Astrocyte of the cerebellum (primary cell): ENCODE measurements around the gene MSANTD3.

Experiments
- DNase-seq: peaks from one replicate; pipeline ENCODE4 v3.0.0-alpha.2; 2011; ENCODE audit warnings: low read depth
- H3K4me3 ChIP-seq: 2 replicates; pipeline ENCODE4 v1.5.1; 2011; ENCODE audit warnings: mild to moderate bottlenecking, low read depth, low read length, moderate library complexity
- in situ Hi-C: cut with HindIII; loops from 2 replicates; pipeline ENCODE4 v1.10.0; 2017; ENCODE audit warnings: low sequenced_read_pairs
- TF ChIP-seq, protein P1 (sequence below): IDR thresholded peaks from 2 replicates; pipeline ENCODE4 v1.5.1; 2012; ENCODE audit warnings: low read length, low read depth, moderate library complexity, mild to moderate bottlenecking; ENCODE audit errors: missing control alignments

Gene MSANTD3

DNA sequence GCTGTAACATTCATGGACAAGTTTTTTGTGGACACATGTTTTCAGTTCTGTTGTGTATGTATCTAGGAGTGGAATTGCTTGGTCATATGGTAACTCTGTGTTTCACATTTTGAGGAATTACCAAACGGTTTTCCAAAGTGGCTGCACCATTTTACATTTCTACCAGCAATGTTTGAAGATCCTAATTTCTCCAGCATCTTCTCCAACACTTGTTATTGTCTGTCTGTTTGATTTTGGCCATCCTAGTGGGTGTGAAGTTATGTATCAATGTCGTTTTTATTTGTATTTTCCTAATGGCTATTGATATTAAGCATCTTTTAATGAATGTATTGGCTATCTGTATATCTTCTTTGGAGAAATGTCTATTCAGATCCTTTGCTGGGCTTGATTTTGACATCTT, 52.9 kb downstream of the MSANTD3 start:
- DNase-seq, result no peak
- no peak overlapping the region for H3K4me3 ChIP-seq
- TF ChIP-seq, protein P1, sequence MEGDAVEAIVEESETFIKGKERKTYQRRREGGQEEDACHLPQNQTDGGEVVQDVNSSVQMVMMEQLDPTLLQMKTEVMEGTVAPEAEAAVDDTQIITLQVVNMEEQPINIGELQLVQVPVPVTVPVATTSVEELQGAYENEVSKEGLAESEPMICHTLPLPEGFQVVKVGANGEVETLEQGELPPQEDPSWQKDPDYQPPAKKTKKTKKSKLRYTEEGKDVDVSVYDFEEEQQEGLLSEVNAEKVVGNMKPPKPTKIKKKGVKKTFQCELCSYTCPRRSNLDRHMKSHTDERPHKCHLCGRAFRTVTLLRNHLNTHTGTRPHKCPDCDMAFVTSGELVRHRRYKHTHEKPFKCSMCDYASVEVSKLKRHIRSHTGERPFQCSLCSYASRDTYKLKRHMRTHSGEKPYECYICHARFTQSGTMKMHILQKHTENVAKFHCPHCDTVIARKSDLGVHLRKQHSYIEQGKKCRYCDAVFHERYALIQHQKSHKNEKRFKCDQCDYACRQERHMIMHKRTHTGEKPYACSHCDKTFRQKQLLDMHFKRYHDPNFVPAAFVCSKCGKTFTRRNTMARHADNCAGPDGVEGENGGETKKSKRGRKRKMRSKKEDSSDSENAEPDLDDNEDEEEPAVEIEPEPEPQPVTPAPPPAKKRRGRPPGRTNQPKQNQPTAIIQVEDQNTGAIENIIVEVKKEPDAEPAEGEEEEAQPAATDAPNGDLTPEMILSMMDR, result no peak
- in situ Hi-C loops, result no loop called here

DNA sequence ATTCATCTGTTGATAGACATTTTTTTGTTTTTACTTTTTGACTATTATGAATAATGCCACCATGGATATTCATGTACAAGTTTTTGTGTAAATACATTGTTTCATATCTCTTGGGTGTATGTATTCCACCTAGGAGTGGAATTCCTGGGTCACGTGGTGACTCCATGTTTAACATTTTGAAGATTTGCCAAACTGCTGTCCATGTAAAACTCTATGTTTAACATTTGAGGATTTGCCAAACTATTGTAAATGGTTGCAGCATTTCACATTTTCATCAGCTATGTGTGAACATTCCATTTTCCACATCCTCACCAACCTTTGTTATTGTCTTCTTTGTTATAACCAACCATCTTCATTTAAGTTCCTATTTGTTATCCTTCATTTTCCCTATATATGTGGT, 58.3 kb downstream of the MSANTD3 start:
- no peak for DNase-seq
- TF ChIP-seq, protein P1, result no peak
- in situ Hi-C loops, result no loop called here
- no peak overlapping the region for H3K4me3 ChIP-seq

DNA sequence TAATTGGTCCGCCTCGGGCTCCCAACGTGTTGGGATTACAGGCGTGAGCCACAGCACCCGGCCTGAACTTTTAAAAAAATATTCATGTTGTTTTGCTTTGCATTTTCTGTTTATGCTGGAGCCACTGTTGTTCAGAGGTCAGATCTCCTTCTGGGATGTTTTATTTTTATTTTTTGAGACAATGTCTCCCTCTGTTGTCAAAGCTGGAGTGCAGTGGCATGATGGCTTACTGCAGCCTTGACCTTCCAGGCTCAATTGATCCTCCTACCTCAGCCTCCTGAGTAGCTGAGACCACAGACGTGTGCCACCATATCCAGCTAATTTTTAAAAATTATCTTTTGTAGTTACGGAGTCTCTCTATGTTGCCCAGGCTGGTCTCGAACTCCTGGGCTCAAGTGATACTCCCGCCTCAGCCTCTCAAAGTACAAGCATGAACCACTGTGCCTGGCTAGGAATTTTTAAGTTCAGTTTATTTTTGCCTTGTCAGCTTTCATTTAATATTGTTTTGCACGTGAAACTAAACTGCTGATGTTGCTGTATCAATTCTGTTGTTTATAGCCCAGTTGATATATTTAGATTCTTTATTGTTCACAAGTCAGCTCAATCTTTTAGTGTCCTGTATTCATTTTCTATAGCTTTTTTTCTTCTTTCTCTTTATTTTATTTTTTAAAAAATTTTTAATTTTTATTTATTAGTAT, 59.7 kb downstream of the MSANTD3 start:
- TF ChIP-seq, protein P1, result no peak
- DNase-seq, result no peak
- in situ Hi-C loops, result no loop called here
- no peak overlapping the region for H3K4me3 ChIP-seq

DNA sequence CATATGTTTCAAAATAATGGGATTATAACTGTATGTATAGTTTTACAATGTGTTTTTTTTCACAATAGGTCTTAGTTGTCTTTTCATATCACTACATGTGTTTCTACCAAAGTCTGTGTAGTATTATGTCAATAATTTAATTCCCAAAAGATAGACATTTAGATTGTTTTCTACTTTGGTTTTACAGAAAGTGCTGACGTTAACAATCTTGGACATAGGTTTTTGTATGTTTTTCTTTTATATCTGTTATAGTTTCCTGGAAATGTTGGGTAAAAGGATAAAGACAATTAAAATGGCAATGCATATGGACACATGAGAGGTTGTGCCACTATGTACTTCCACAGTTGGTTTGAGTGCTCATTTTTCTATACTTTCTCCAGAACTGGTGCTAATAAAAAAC, 61.2 kb downstream of the MSANTD3 start:
- no peak for DNase-seq
- no peak overlapping the region for H3K4me3 ChIP-seq
- in situ Hi-C loops, result no loop called here
- TF ChIP-seq, protein P1, result no peak

DNA sequence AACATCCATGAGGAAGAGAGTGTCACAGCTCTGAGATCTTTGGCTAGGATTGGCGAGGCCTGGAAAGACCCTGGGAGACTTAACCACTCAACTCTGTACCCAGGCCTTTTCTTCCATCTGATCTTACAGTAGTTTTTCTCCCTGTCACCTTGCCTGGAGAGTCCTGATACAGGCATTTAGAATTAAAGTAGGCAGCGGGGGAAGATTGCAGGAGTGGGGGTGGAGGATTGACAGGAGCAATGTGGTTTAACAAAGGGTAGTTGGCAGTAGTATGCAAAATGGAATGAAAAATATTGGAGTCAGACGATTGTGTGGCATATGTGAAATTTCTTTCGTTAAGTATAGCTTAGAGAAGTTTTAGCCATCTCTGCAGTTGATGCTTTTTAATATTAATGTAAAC, 62.9 kb downstream of the MSANTD3 start:
- DNase-seq, result no peak
- TF ChIP-seq, protein P1, result no peak
- H3K4me3 ChIP-seq, result no peak overlapping the region
- in situ Hi-C loops, result no loop called here

DNA sequence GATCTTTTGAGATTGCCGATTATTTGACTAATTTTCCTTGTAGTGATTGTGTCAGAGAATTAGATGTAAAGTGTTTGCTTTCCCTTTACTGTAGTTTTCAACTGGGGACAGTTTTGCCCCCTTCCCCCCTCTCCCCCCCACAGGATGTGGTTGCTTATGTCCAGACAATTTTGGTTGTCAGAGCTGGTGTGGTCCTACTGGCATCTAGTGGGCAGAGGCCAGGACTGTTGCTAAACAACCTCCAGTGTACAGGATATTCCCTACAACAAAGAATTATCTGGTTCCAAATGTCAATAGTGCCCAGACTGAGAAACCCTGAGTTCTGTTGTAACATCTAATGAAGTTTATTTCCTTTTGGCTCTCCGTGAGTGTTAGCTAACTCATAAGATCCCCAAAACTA, 66.0 kb downstream of the MSANTD3 start:
- in situ Hi-C loops, result no loop called here
- TF ChIP-seq, protein P1, result no peak
- no peak overlapping the region for H3K4me3 ChIP-seq
- no peak for DNase-seq
